SH-SY5Y (cell line): Measurements from ENCODE around the gene SKOR1.

ENCODE experiments used
- GATA2 ChIP-seq: IDR thresholded peaks from 2 replicates; pipeline ENCODE4 v1.6.1; 2011; ENCODE audit warnings: mild to moderate bottlenecking, low read depth, low read length
- GATA3 ChIP-seq: IDR thresholded peaks from 2 replicates; pipeline ENCODE4 v1.6.1; 2011; ENCODE audit warnings: low read depth, mild to moderate bottlenecking, low read length, moderate library complexity

SKOR1 gene

DNA sequence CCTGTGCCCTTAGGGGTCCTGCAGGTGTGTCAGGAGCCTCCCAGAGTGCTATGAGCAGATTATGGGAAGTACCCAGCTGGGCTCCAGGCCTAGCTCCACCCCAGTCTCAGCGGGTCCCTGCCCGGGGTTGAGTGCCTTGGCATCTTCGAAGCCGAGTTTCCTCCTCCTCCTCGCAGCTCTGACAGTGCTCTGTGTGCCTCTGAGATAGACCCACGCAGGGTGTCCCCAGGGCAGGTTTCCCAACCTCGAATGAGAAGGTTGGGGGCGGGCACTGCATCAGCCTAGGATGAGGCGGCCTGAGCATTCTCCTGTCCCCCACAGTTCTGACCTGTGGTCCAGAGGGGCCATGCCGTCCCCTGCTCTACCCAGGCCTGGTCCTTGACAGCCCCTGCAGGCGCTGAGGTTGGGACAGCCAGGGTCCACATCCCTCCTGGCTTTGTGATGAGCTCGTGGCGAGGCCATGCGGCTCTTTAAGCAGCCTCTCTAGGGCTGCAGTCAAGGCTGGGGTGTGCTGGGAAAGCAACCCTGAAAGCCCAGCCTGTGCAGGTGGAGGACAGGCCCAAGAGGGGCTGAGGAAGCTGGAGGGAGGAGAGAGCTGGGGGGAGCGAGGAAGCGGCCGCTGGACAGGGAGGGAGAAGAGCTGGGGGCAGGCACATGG is 20.2 kb upstream of the SKOR1 start:
- TF ChIP-seq GATA3 (no peak), GATA2 (no peak)

DNA sequence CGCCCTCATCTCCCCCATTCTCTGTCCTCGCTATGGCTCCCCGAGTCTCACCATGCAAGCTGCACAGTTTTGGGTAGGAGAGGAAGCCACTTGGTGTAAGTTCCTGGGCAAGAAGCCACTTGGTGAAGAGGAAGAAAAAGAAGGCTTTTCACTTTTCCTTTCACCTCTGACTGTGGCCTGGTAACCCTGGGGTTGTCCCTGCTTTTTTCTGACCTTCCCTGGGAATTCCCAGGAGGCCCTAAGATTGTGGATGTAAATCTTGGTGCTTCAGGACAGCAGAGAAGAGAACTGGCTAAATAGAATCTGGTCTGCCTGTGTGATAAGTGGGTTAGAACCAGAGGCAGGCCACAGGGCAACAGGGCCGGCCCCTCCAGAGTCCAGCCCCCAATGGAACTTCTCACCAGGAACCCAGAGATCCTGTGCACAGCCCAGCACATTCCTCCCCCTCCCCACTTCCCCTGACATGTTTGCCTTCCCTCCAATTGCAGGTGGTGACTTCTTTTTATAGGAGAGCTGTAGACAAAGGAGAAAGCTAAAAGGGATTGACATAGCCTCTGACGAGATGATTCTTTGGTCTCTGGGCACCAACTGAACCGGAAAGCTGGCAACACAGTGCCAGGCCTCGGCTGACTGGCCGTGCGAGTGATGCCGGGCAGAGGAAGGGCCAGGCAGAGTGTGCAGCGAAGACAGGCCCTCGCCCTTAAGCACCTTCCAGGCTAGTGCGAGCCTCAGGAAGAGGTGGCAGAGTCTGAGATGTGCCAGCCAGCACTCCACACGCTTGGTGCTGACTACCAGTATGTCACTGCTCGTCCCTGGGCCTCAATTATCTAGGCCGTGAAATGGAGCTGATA is 19.4 kb upstream of the SKOR1 start:
- no peak for TF ChIP-seq GATA2
- no peak for TF ChIP-seq GATA3

GRCh38 chr15:67806536-67806935 is 18.8 kb upstream of the SKOR1 start:
- TF ChIP-seq GATA2, result no peak
- TF ChIP-seq GATA3, result no peak

GRCh38 chr15:67807141-67807540 is 18.2 kb upstream of the SKOR1 start:
- TF ChIP-seq GATA2 (no peak), GATA3 (no peak)

DNA sequence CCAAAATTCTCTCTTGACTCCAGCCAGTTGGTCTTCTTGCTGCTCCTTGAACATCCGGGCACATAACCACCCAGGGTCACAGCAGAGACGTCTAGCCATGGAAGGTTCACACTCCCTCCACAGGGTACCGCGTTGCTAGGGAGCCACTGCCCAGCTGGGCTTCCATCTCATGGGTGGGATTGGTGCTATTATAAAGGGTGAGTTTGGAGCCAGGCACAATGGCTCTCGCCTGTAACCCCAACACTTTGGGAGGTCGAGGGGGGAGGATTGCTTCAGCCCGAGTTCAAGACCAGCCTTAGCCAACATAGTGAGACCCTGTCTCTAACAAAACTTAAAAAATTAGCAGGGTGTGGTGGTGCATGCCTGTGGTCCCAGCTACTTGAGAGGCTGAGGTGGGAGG is 17.5 kb upstream of the SKOR1 start:
- TF ChIP-seq GATA3 (no peak), GATA2 (no peak)

DNA sequence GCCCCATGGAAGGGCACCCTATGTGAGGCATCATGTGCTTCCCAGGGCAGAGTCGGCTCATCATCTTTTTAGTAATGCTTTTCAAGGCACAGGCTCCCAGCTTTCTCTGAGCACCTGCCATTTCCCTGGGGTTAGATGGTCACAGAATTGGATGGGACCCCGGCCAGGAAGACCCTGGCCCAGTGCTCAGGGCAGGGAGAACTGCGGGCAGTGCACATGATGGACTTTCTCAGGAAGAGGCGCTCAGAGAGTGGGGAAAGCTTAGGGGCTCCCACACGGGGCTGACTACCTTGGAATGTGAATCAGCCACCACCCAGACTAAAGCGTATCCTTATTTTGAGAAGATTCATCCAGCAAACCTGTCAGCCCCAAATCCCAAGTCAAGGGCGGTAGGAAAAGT is 16.5 kb upstream of the SKOR1 start:
- TF ChIP-seq GATA2 (no peak), GATA3 (no peak)

DNA sequence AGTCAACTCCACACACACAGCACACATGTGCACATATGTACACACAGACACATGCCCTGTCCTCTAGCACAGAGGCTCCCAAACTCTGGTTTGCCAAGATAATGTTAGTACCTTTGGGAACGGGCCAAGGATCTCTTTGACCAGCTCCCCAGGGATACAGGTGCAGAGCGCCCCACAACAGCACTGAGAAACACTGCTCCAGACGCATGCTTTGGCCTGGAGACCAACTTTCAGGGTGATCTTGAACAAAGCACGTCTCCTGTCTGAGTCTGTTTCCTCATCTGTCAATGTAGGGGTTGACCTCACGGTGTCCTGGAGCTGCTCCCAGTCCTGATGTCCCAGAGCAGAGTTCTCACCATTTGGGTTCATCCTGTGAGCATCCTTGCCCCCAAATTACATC is 15.9 kb upstream of the SKOR1 start:
- TF ChIP-seq GATA2 (no peak), GATA3 (no peak)

GRCh38 chr15:67809866-67810265 is 15.4 kb upstream of the SKOR1 start:
- no peak for TF ChIP-seq GATA2

DNA sequence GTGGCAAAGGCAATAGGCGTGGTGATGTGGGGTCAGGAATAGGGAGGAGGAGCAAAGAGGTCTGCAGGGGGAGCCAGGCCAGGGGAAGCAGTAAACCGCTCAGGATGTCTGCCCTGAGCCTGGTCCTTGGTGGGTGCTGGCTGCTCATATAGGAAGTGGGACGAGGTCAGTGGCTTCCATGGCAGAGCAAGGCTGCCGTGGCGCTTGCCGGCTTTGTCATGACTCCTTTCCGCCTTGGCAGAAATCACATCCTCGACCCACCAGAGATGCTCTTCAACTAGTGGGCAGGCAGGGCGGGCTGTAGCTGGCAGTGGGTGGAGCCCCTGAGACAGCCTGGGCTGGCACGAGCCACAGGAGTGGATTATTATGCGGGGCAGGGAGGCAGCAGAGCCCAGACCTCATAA is 13.1 kb upstream of the SKOR1 start:
- no peak for TF ChIP-seq GATA2
- no peak for TF ChIP-seq GATA3

DNA sequence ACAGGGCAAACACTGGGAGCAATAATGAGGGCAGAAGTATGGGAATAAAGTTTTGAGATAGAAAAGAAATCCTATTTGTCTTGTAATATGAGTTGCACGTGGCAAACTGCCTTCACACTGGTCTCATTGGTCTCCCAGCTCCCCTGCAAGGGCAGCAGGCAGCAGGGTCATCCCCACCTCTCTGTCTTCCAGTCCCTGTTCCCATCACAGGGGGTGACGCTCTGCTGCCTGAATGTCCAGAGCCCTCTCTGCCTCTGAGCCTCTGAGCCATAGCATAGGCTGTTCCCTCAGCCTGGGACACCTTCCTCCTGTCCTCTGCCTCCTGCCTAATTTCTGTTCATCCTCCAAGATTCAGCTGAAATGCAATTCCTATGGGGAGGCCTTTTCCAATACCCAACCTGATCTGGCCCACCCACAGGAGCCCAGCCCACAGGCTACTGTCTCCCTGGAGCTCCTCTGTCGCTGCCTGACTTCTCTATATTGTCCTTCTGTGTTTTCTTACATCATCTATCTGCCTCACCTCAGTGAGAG is 12.1 kb upstream of the SKOR1 start:
- TF ChIP-seq GATA2, result no peak
- TF ChIP-seq GATA3, result no peak

GRCh38 chr15:67815036-67815592 is 10.2 kb upstream of the SKOR1 start:
- TF ChIP-seq GATA2, result no peak

GRCh38 chr15:67816668-67817067 is 8.6 kb upstream of the SKOR1 start:
- TF ChIP-seq GATA2 (no peak), GATA3 (no peak)

GRCh38 chr15:67818464-67818863 is 6.8 kb upstream of the SKOR1 start:
- TF ChIP-seq GATA2, result no peak
- TF ChIP-seq GATA3, result no peak

- no peak for TF ChIP-seq GATA2
- no peak for TF ChIP-seq GATA3
Measured at GRCh38 chr15:67819636-67820035, 5.7 kb upstream of the SKOR1 start.
